ENCODE measurements around the gene SPCS1.

- no peak for TF ChIP-seq EZH2 (IDR thresholded peaks at IDR 0.05; ENCODE audit: low read length, missing control alignments)
- TF ChIP-seq CTCF (conservative IDR thresholded peaks at IDR 0.05 in 1 of 2, IDR thresholded peaks at IDR 0.05 in 1 of 2; ENCODE audit: low read depth in 1 of 2, low read length in 2 of 2) = no peak
Measured at GRCh38 chr3:52721730-52722008, 15.8 kb downstream of the SPCS1 start.
